Measurements from ENCODE around the gene IL15RA.
A peak's percentile ranks its signal among the peaks of the same experiment; 100 is the strongest.
"Not testable (repeated sequence)": the region's sequence is repeated elsewhere in the genome, so short reads cannot be mapped to it uniquely, and the experiment has no call there.

The IL15RA gene

GRCh38 chr10:5918763-5919162 is 58.6 kb downstream of the IL15RA start:
- no peak for DNase-seq

GRCh38 chr10:5917305-5917704 is 60.0 kb downstream of the IL15RA start:
- DNase-seq = no peak

DNA sequence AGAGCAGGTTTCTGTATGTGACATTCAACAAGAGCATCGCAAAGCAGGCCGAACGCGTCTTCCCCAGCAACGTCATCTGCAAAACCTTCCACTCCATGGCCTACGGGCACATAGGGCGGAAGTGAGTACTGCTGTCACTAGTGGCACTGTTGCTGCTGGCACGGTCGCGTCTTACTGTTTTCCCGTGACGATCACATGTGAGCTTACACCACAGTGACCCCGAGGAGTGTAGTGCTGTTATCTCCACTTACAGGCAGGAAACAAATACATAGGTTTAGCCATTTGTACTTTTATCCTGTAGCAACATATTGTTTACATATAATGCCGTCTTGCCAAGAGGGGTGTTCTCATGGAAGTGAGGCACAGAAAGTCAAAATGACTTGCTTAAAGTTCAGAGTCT is 61.9 kb downstream of the IL15RA start:
- DNase-seq = no peak

GRCh38 chr10:5913736-5914135 is 63.6 kb downstream of the IL15RA start:
- DNase-seq = no peak

DNA sequence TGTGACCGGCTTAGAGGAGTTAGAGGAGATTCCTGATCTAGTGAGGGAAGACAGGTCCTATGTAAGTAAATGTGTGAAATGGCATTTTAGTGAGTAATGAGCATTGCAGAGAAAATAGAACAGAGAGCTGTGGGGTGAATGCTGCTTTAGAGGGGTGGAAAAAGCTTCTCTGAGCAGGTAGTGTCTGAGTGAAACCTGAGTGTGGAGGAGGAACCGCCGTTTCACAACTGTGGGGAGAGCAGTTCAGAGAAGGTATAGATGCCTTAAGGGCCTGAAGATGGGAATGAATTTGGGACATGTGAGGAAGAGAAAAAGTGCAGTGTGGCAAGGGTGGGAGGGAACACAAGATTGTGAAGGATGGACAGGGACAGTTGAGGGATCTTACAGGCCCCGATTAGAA is 65.7 kb downstream of the IL15RA start:
- no peak for DNase-seq

- DNase-seq = peak; percentile 24
Measured at GRCh38 chr10:5910323-5911100, 66.8 kb downstream of the IL15RA start.

- not testable (repeated sequence) for DNase-seq
Measured at GRCh38 chr10:5908676-5909075, 68.7 kb downstream of the IL15RA start.

DNA sequence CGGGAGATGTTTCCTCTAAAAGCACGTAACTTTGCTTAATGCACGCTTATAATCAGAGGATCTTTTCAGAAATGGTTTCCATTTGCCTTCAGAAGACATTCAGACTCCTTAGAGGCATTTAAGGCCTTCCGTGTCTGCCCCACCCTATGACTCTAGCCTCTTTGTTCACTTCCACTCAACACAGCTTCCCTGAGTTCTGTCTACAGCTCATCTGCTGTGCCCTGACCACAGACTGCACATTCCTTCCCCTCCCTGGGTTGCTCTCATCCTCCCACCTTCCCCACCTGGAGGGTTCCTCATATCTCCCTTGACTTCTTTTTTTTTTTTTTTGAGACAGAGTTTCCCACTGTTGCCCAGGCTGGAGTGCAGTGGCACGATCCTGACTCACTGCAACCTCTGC is 70.7 kb downstream of the IL15RA start:
- no peak for DNase-seq

- DNase-seq = no peak
Measured at GRCh38 chr10:5905854-5906507, 71.4 kb downstream of the IL15RA start.

- DNase-seq = no peak
Measured at GRCh38 chr10:5904227-5904626, 73.1 kb downstream of the IL15RA start.

- no peak for DNase-seq
Measured at GRCh38 chr10:5903563-5903962, 73.8 kb downstream of the IL15RA start.

DNA sequence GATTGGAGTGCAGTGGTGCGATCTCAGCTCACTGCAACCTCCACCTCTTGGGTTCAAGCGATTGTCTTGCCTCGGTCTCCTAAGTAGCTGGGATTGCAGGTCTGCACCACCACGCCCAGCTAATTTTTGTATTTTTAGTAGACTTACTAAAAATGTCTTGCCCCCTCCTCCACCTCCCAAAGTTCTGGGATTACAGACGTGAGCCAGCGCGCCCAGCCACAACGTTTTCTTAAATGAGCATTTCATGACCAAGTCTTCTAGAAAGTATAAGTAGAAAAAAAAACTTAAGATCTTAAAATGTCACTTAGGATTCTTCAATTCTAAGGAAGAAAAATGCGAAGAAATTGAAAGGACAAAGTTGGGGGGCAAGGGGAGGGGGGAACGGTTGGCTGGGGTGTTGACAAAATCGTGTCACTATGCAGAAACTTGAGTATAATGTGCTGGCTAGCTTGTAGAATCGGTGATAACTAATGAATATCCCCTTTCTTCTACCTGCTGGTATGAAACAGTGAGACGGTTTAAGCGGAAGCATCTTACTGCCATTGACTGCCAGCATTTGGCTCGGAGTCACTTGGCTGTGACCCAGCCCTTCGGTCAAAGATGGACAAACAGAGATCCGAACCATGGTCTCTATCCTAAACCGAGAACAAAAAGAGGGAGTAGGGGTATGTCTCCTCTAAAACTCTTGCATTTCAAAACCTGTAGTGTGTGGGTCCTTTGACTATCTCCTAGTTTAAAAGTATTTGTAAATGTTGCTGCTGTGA is 74.7 kb downstream of the IL15RA start:
- no peak for DNase-seq
